ENCODE measurements around the gene LRRC55.

Gene LRRC55

DNA sequence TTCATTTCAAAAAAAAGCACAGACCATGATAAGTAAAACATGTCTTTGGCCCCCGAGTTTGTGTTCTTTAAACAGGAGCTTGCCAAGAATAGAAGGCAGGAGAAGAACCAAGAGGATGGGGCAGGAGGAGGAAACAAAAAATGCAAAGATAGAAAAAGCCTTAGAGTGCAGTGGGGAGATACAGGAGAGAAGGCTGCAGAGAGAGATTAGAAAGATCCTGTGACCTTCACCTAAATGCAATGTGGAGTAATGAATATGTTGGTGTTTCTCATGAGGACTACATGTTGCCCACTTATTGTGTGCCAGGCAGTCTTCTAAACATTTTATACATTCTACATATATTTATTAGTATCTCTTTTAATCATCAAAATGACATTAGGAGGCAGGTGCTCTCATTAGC lies 57.6 kb downstream of the LRRC55 start:
- no peak for DNase-seq

DNA sequence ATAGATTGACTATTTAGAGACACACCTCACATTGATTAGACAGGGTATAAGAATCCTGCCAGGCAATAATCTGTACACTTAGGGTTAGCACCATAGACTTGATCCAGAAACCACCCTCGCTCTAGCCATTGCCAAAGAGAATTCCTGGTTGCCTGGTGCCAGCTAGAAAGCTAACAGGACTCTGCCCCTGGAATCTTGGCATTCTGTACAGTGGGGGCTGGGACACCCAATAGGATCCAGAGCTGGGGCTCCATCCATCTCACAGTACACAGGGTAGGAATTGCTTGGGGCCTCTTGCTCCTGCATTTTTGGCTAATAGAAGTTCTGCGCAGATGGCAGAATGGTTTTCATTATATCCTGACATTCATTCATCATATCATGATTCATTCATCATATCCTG lies 58.3 kb downstream of the LRRC55 start:
- DNase-seq, result no peak

DNA sequence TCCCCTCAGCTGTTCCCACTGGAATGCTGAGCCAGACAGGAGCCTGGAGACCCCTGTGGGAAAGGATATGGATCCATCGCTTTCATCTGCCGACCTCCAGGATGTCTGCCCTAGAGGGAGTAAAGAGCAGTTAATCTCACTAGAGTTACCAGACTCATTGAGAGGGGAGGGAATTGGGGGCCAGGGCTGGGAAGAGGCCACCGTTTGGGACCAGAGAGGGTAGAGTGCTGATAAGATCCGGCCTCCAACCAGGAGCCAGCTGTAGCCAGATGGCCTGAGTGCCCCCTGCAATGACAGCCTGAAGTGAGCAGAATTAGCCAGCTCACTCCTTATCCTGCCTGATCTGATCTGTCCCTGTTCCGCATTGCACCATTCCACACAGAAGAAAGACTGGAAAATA lies 59.0 kb downstream of the LRRC55 start:
- DNase-seq, result no peak

All from DMS53 (cell line).